Adrenal gland (tissue), 12 donors: ENCODE measurements around the gene EPC2. TPM values are rescaled to one million over a fixed set of nuclear protein-coding genes. Genes with fewer than 3 reads are reported as not detected.

Experiments
- DNase-seq, 7 donors: peaks; one replicate each; pipeline ENCODE4 v3.0.0-alpha.2; 2019 to 2020
- H3K27ac ChIP-seq, 5 donors: fragments of 200-600 bp; sonication (generic) in 4 of 5; 1 replicate in 3 of 5; 2 replicates in 2 of 5; pipeline versions ENCODE4 v1.5.1 to v1.8.0; 2016 to 2020; ENCODE audit warnings: mild to moderate bottlenecking in 1 of 5
- H3K27me3 ChIP-seq: fragments of 200-600 bp; 2 replicates; pipeline ENCODE4 v1.8.0; 2021
- H3K36me3 ChIP-seq, 2 donors: fragments of 200-600 bp; replicated peaks in 1 of 2; 1 replicate in 1 of 2; 2 replicates in 1 of 2; pipeline versions ENCODE4 v1.5.1 to v1.8.0; 2018 to 2022
- H3K4me1 ChIP-seq, 2 donors: fragments of 200-600 bp; replicated peaks in 1 of 2; 1 replicate in 1 of 2; 2 replicates in 1 of 2; pipeline versions ENCODE4 v1.5.1 to v1.8.0; 2018 to 2021
- H3K4me3 ChIP-seq, 4 donors: fragments of 200-600 bp; sonication (generic) in 3 of 4; one replicate each; pipeline ENCODE4 v1.5.1; 2016 to 2018
- H3K9me3 ChIP-seq, 3 donors: fragments of 200-600 bp; sonication (generic) in 1 of 3; replicated peaks in 1 of 3; 1 replicate in 2 of 3; 2 replicates in 1 of 3; pipeline versions ENCODE4 v1.5.1 to v1.8.0; 2016 to 2021
- CTCF ChIP-seq, 6 experiments: fragments of 450-650 bp in 4 of 6; fragments of 200-600 bp in 2 of 6; sonication (generic) in 1 of 6; IDR thresholded peaks; 1 replicate in 5 of 6; 2 replicates in 1 of 6; pipeline versions ENCODE4 v1.5.1 to v1.8.0; 2016 to 2021; ENCODE audit warnings: antibody characterized with exemption in 6 of 6, mild to moderate bottlenecking in 2 of 6, moderate library complexity in 1 of 6
- POLR2A ChIP-seq, 2 donors: fragments of 450-650 bp; IDR thresholded peaks; one replicate each; pipeline ENCODE4 v1.6.1; 2017; ENCODE audit warnings: antibody characterized with exemption in 2 of 2, mild to moderate bottlenecking in 2 of 2, moderate library complexity in 1 of 2
- WGBS, 4 donors: extraction: QIAGEN DNeasy Blood & Tissue Kit in 2 of 4; methylation state at CpG; one replicate each; pipeline versions ENCODE4 v1.1.5 to v1.1.7; 2013 to 2017; 5-methylcytosine and 5-hydroxymethylcytosine counted together
- intact Hi-C, 2 donors: fragments of 100-400 bp; cut with DNase I; formaldehyde crosslinking; loops; one replicate each; pipeline versions ENCODE4 v1.14.1 to v1.15.0; 2022 to 2023
- polyA plus RNA-seq, 3 donors: library from polyadenylated mRNA; stranded (reverse); fragments of 200-250 nt in 2 of 3; fragments of 350-450 nt in 1 of 3; fragmentation: Illumina TruSeq in 1 of 3; extraction: RNeasy Lipid Tissue Mini Kit (QIAGEN cat#74804) in 1 of 3; gene quantifications; one replicate each; pipeline ENCODE4 v1.2.3, GENCODE V29; 2013 to 2014
- total RNA-seq, 9 donors: library from RNA; depleted of rRNA in 4 of 9; stranded (reverse); fragments of >200 nt in 4 of 9; fragments of 120-200 nt in 1 of 9; fragmentation: NEBNext Ultra II Directional in 1 of 9; extraction: Animal tissue kit (Norgen Biotek cat#: 25700) in 1 of 9; gene quantifications; one replicate each; pipeline versions ENCODE4 v1.1.0 to v1.2.4, GENCODE V29; 2013 to 2023
- donor health status: healthy with polysubstance abuse.
- donor health status: Bipolar disorder and iron deficiency.
- donor health status: DM: yes; HTN: yes; CAD: no.
- donor health status: DM: no; HTN: no; CAD: no.
- donor health status: DM: no; HTN: no; CAD: no.
- donor health status: DM: yes; HTN: yes; CAD: no.

The EPC2 gene
- total and polyA plus RNA-seq, 12 donors, result 8.0 to 57.4 (median 27.8) TPM

GRCh38 chr2:148802448-148803220, 158.1 kb downstream of the EPC2 start:
- WGBS, 4 donors, result 79 to 85% (median 84%) methylated on average over 2 of the region's 2 CpGs
- intact Hi-C loops, result no loop called here
- no peak for TF ChIP-seq POLR2A (IDR thresholded peaks at IDR 0.05)
- no peak overlapping the region for H3K4me3 ChIP-seq
- H3K27ac ChIP-seq, result no peak overlapping the region
- no peaks in the 10 kb centered on the region for H3K9me3 ChIP-seq
- H3K36me3 ChIP-seq, result no peaks in the 10 kb centered on the region
- H3K27me3 ChIP-seq, result no peaks in the 10 kb centered on the region
- no peaks in the 10 kb centered on the region for H3K4me1 ChIP-seq
- no peak for DNase-seq

- TF ChIP-seq POLR2A (IDR thresholded peaks at IDR 0.05), result no peak
- TF ChIP-seq CTCF (IDR thresholded peaks at IDR 0.05), result no peak
- DNase-seq, result no peak
- H3K36me3 ChIP-seq, result no peaks in the 10 kb centered on the region
- H3K4me1 ChIP-seq, result peaks cover 19 to 36% of the 10 kb centered on the region in 2 donors
- H3K27me3 ChIP-seq, result no peaks in the 10 kb centered on the region
- 86 to 96% (median 93%) methylated on average over 5 of the region's 5 CpGs for WGBS, 4 donors
- no peaks in the 10 kb centered on the region for H3K9me3 ChIP-seq
- intact Hi-C loops, result no loop called here
- no peak overlapping the region for H3K27ac ChIP-seq
- no peak overlapping the region for H3K4me3 ChIP-seq
Measured at GRCh38 chr2:148810081-148810480, 165.5 kb downstream of the EPC2 start.

- Histone ChIP-seq H3K4me1 (peaks cover 19 to 47% of the 10 kb centered on the region in 2 donors), H3K9me3 (no peaks in the 10 kb centered on the region), H3K27me3 (no peaks in the 10 kb centered on the region), H3K4me3 (no peak overlapping the region), H3K36me3 (no peaks in the 10 kb centered on the region), H3K27ac (peak overlapping the region in 4 of 5 donors; percentile 53 to 80 (median 70))
- TF ChIP-seq CTCF (IDR thresholded peaks at IDR 0.05) (no peak), POLR2A (IDR thresholded peaks at IDR 0.05) (peak in 1 of 2 donors; percentile 32)
- intact Hi-C loops, result no loop called here
- DNase-seq, result peak; percentile 90 to 98 (median 95)
- WGBS, 4 donors, result 13 to 63% (median 38%) methylated on average over 1 to 6 of the region's 6 CpGs
Measured at GRCh38 chr2:148812306-148812705, 167.8 kb downstream of the EPC2 start.

GRCh38 chr2:148813603-148814065, 169.1 kb downstream of the EPC2 start:
- Histone ChIP-seq H3K27ac (peak overlapping the region in 3 of 5 donors; percentile 61 to 84 (median 79)), H3K4me3 (no peak overlapping the region), H3K27me3 (no peaks in the 10 kb centered on the region), H3K9me3 (no peaks in the 10 kb centered on the region), H3K36me3 (no peaks in the 10 kb centered on the region), H3K4me1 (peaks cover 19 to 55% of the 10 kb centered on the region in 2 donors)
- peak in 4 of 7 donors; percentile 17 to 33 (median 24) for DNase-seq
- 84 to 90% (median 88%) methylated on average over 11 of the region's 11 CpGs for WGBS, 4 donors
- no peak for TF ChIP-seq POLR2A (IDR thresholded peaks at IDR 0.05)
- no peak for TF ChIP-seq CTCF (IDR thresholded peaks at IDR 0.05)
- intact Hi-C loops, result no loop called here
